ENCODE results near the gene NPM1.
"Not testable (repeated sequence)": the region's sequence is repeated elsewhere in the genome, so short reads cannot be mapped to it uniquely, and the experiment has no call there.

NPM1 gene

DNA sequence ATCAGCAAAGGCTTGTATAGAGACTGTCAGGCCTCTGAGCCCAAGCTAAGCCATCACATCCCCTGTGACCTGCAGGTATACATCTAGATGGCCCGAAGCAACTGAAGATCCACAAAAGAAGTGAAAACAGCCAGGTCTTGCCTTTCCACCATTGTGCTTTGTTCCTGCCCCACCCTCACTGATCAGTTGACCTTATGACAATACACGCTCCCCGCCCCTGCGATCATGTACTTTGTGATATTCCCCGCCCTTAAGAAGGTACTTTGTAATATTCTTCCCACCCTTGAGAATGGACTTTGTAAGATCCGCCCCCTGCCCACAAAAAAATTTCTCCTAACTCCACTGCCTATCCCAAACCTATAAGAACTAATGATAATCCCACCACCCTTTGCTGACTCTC, 18.6 kb upstream of the NPM1 start:
- TF ChIP-seq, protein P1, sequence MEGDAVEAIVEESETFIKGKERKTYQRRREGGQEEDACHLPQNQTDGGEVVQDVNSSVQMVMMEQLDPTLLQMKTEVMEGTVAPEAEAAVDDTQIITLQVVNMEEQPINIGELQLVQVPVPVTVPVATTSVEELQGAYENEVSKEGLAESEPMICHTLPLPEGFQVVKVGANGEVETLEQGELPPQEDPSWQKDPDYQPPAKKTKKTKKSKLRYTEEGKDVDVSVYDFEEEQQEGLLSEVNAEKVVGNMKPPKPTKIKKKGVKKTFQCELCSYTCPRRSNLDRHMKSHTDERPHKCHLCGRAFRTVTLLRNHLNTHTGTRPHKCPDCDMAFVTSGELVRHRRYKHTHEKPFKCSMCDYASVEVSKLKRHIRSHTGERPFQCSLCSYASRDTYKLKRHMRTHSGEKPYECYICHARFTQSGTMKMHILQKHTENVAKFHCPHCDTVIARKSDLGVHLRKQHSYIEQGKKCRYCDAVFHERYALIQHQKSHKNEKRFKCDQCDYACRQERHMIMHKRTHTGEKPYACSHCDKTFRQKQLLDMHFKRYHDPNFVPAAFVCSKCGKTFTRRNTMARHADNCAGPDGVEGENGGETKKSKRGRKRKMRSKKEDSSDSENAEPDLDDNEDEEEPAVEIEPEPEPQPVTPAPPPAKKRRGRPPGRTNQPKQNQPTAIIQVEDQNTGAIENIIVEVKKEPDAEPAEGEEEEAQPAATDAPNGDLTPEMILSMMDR (IDR thresholded peaks at IDR 0.05) = no peak
- no peak overlapping the region for H3K27ac ChIP-seq
- H3K4me3 ChIP-seq = no peak overlapping the region
- no peak for DNase-seq (ENCODE audit: low spot score)

DNA sequence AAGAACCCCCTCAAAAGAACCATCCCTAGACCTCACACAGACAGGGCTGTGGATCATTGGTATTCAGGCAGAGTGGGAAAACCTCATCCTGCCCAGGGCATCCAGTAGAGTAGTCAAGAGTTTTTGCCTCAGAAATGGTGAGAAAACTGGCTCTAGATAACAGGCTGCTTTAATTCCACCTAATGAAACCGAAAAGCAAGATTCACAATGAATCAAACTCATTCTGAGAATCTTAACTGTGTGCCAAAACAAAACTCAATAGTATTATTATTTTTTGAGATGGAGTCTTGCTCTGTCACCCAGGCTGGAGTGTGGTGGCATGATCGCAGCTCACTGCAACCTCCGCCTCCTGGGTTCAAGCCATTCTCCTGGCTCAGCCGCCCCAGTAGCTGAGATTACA, 17.8 kb upstream of the NPM1 start:
- TF ChIP-seq, protein P1 (IDR thresholded peaks at IDR 0.05) = no peak
- H3K4me3 ChIP-seq = no peak overlapping the region
- no peak for DNase-seq (ENCODE audit: low spot score)
- no peak overlapping the region for H3K27ac ChIP-seq

DNA sequence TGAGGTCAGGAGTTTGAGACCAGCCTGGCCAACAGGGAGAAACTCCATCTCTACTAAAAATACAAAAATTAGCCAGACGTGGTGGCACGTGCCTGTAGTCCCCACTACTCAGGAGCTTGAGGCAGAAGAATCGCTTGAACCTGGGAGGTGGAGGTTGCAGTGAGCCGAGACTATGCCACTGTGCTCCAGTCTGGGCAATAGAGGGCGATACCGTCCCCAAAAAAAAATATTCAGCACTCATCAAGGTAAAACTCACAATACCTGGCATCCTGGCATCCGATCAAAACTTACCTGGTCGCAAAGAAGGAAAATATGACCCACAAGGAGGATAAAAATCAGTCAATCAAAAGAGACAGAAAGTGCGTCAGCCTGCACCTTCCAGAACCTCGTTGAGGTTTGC, 16.8 kb upstream of the NPM1 start:
- not testable (repeated sequence) for H3K27ac ChIP-seq; H3K4me3 ChIP-seq; DNase-seq (ENCODE audit: low spot score)

DNA sequence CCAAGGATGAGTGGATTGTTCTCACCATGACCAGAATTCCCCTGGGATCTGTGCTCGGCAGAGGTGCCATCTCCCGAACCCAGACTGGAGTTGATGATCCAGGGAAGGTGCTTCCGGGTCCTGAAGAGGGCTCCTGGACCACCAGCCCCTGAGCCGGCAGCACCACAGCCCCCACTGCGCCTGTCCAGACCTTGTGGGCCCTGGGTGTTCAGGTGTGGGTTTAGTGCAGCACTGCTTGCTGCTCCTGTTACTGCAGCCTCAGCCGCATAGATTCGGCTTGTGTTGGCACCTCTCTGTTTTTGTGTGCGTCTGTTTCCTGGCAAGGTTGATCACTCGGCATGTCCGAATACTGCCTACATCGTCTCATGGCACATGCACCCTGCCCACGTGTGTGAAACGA, 16.3 kb upstream of the NPM1 start:
- TF ChIP-seq, protein P1 (IDR thresholded peaks at IDR 0.05) = no peak
- no peak overlapping the region for H3K27ac ChIP-seq
- no peak for DNase-seq (ENCODE audit: low spot score)
- H3K4me3 ChIP-seq = no peak overlapping the region

DNA sequence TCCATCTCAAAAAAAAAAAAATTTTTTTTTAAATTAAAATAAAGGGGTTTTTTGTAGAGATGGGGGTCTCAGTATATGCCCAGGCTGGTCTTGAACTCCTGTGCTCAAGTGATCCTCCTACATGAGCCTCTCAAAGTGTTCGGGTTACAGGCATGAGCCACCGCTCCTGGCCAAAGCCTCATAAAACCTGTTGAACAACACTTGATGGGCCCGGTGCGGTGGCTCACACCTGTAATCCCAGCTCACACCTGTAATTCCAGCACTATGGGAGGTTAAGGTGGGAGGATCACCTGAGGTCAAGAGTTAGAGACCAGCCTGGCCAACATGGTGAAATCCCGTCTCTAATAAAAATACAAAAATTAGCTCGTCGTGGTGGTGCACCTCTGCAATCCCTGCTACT, 7.7 kb upstream of the NPM1 start:
- H3K27ac ChIP-seq = no peak overlapping the region
- TF ChIP-seq, protein P1 (IDR thresholded peaks at IDR 0.05) = no peak
- H3K4me3 ChIP-seq = no peak overlapping the region
- no peak for DNase-seq (ENCODE audit: low spot score)

DNA sequence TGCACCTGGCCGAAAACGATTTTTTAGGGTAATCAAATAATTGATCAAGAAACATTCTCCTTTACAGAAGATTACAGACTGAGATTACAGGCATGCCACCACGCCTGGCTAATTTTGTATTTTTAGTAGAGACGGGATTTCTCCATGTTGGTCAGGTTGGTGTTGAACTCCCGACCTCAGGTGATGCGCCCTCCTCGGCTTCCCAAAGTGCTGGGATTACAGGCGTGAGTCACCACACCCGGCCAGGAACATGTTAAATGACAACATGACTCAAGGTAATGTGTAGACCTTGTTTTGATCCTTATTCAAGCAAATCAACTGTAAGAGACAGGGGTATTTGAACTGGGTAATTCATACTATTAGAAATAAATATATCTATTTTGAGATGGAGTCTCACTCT, 3.2 kb upstream of the NPM1 start:
- not testable (repeated sequence) for H3K27ac ChIP-seq; H3K4me3 ChIP-seq; DNase-seq (ENCODE audit: low spot score)

DNA sequence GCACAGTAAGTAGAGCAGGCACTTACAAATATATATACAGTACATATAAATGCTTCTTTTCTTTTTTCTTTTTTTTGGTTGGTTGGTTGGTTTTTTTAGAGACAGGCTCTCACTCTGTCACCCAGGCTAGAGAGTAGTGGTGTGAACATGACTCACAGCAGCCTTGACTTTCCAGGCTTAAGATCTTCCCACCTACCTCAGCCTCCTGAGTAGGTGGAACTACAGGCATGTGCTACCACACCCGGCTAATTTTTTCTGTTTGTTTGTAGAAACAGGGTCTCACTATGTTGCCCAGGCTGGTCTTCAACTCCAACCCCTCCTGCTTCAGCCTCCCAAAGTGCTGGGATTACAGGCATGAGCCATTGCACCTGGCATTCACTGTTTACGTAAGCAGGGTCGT, 2.6 kb upstream of the NPM1 start:
- not testable (repeated sequence) for DNase-seq (ENCODE audit: low spot score); H3K27ac ChIP-seq; H3K4me3 ChIP-seq

DNA sequence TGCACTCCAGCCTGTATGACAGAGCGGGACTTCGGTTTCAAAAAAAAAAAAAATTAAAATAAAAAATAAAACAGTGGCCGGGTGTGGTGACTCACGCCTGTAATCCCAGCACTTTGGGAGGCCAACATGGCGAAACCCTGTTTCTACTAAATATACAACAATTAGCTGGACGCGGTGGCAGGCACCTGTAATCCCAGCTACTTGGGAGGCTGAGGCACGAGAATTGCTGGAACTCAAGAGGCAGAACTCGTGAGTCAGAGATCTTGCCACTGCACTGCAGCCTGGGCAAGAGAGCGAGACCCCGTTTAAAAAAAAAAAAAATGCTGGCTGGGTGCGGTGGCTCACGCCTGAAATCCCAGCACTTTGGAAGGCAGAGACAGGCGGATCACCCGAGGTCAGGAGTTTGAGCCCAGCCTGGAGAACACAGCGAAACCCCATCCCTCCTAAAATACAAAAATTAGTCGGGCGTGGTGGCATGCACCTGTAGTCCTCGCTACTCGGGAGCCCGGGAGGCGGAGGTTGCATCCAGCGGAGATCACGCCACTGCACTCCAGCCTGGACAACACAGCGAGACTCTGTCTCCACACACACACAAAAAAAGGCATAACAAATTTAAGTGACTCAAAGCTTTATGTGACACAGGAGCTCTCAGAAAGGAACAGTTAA, 1.5 kb upstream of the NPM1 start:
- Histone ChIP-seq H3K4me3 (no peak overlapping the region), H3K27ac (no peak overlapping the region)
- DNase-seq (ENCODE audit: low spot score) = no peak
- TF ChIP-seq, protein P1 (IDR thresholded peaks at IDR 0.05) = no peak

DNA sequence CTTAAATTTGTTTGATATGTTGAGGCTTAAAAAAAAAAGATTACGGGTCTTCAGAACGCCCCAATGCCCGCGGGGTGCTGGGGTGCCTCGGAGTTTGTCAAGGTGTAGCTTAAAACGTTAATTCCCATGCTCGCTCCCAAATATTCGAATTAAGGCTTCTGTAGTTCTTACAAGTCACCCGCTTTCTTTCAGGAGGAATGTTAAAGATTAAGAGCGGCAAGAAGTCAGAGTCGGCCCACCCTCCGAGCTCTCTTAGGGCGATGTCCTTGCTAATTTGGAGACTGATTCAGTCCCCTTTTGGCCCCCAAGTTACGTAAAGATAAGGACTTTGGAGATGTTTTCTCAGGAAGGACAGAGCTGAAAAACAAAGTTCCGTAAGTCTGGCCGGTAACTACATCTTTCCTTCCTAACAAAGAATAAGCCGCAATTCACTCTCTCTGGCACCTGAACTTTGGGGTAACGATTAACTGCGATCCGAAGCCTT, 746 bp upstream of the NPM1 start:
- Histone ChIP-seq H3K4me3 (peak overlapping the region; percentile 93), H3K27ac (peak overlapping the region; percentile 89 to 93)
- TF ChIP-seq, protein P1 (IDR thresholded peaks at IDR 0.05) = no peak
- no peak for DNase-seq (ENCODE audit: low spot score)
